ENCODE results near the gene CCDC40. TPM values are rescaled to one million over a fixed set of nuclear protein-coding genes. Genes with fewer than 3 reads are reported as not detected.
"Not testable (repeated sequence)": the region's sequence is repeated elsewhere in the genome, so short reads cannot be mapped to it uniquely, and the experiment has no call there.

Gene CCDC40
- total RNA-seq, 1 donor from 2014 or later = 3.3 TPM

DNA sequence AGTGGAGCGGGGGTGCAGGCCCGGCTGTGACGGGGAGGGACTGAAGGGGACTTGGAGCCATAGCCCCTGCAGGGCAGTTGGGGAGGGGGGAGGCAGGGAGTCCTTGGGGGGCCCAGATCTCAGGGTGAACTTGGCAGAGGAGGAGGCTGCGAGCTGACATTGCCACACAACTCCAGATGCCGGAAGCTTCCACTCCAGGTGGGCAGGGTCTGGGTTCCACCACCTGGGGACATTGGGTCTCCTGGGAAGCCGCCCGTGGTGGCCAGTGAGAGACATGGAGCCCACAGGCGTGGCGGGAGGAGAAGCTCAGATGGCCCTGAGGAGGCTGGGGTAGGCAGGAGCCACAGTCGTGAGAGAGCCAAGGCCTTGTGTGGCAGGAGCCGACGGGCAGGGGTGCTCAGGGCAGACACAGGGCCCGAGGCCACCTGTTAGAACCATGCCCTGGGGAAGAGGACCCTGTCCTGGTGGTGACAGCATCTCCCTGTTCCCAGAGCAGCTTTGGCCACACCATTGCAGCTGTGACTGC, 46.8 kb downstream of the CCDC40 start:
- DNase-seq = no peak

DNA sequence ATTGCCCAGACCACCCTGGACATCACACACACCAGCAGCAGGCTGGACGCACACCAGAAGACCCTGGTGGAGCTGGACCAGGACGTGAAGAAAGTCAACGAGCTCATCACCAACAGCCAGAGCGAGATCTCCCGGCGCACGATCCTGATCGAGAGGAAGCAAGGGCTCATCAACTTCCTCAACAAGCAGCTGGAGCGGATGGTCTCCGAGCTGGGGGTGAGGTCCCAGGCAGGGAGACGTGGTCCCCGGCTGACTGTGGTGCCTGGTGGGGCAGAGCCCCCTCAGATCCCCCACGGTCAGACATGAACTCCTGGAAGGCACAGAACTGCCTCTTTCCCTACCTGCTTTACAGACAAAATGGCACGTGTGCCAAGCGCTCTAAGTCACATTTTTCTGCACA, 48.3 kb downstream of the CCDC40 start:
- no peak for DNase-seq

DNA sequence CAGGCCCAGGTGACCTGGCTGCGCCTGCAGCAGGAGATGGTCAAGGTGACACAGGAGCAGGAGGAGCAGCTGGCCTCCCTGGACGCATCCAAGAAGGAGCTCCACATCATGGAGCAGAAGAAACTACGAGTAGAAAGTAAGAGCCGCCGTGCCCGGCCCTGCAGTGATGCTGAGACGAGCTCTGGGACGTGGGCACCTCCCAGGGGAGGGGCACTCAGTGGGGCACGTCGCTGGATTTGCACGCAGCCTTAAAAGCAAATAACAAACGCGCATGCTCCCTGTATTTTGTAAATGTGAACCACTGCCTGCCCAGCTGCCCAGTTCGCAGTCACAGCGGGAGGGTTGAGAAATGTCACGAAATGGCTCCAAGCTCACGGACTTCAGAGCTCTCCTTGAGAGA, 49.6 kb downstream of the CCDC40 start:
- DNase-seq = no peak

DNA sequence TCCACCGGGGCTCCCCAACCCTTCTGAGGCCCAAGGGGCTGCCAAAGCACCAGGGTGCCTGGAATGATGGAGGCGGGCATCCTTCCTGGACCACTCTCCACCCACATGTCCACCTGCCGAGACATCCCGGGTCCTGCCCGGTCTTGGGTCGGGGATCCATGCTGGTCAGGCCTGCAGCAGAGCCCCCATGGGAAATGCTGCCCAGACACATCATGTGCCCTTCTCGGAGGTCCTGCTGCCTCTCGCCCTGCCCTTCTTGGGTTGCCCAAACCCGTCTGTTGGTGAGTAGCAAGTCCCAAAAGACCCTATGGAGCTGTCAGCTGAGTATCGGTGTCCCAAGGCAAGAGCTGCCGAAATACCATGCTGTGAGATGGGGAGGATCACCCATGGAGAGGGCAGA, 50.2 kb downstream of the CCDC40 start:
- DNase-seq = no peak

DNA sequence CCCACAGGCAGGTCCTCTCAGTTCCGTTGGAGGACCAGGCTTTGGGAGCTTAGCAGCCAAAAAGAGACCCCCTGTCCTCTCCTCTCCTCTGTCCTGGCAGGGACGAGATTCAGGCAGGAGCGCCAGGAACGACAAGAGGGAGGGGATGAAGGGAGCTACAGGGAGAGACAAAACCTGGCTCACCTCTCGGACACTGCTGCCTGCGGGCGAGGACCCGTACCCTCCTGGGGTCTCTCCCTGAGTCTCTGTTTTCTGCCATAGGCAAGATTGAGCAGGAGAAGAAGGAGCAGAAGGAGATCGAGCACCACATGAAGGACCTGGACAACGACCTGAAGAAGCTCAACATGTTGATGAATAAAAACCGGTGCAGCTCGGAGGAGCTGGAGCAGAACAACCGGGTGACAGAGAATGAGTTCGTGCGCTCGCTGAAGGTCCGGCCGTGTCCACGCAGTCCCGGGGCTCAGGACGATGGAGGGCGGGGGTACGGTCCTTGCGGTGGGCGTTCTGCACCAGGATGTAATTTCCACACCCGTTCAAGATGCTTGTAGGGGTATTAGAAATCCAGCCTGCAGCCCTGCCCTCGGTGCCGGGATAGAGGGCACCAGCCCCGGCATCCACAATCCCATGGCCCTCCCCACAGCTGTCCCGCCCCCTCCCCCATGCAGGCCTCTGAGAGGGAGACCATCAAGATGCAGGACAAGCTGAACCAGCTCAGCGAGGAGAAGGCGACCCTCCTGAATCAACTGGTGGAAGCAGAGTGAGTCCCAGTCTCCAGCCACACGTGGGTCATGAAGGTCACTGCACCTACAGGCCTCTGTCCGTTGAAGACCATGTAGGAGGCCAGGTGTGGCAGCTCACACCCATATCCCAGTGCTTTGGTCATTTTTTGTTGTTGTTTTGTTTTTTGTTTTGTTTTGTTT, 51.2 kb downstream of the CCDC40 start:
- DNase-seq = no peak

DNA sequence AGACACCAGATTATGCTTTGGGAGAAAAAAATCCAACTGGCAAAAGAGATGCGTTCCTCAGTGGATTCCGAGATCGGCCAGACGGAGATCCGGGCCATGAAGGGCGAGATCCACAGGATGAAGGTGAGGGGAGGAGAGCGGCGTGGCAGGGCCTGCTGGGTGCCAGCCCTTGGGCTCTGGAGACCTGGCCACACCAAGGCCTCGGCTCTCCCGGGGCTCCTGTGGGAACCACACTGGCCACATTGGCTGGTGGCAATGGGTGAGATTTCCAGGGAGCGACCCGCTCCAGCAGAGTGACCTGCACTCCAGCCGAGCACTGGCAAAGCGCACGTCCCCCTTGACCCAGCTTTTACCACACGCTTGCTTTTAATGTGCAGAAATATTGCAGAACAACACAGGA, 53.3 kb downstream of the CCDC40 start:
- DNase-seq = no peak

DNA sequence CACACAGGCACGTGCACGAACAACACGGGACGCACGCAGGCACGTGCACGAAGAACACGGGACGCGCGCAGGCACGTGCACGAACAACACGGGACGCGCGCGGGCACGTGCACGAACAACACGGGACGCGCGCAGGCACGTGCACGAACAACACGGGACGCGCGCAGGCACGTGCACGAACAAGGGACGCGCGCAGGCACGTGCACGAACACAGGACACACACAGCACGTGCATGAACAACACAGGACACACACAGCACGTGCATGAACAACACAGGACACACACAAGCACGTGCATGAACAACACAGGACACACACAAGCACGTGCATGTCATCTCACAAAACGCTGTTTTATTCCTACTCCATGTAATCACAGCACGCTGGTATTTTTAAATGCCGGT, 53.7 kb downstream of the CCDC40 start:
- not testable (repeated sequence) for DNase-seq

DNA sequence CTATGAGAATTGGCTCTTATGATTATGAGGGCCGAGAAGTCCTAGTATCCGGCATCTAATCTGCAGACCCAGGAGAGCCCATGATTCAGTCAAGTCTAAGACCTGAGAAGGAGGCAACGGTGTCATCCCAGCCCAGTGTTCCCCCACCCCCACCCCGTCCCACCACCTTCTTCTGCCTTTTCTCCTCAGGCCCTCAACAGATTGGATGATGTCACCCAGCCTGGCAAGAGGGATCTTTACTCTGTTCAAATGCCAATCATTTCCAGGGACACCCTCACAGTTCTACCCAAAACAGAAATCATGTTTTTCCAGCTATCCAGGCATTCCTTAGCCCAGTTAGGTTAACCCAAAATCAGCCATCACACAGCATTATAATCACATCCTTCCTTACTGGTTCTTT, 54.9 kb downstream of the CCDC40 start:
- DNase-seq = no peak

DNA sequence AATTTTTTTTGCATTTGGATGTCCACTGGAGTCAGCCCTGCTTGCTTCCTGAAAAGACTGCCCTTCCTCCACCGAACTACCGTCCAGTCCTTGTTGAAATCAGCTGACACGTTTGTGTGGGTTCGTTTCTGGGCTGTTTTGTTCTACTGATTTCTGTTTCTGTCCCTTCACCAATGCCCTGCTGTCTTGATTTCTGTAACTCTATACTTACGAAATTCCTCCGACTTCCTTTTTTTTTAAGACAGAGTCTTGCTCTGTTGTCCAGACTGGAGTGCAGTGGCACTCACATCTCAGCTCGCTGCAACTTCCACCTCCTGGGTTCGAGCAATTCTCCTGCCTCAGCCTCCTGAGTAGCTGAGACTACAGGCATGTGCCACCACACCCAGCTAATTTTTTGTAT, 56.5 kb downstream of the CCDC40 start:
- DNase-seq = no peak

DNA sequence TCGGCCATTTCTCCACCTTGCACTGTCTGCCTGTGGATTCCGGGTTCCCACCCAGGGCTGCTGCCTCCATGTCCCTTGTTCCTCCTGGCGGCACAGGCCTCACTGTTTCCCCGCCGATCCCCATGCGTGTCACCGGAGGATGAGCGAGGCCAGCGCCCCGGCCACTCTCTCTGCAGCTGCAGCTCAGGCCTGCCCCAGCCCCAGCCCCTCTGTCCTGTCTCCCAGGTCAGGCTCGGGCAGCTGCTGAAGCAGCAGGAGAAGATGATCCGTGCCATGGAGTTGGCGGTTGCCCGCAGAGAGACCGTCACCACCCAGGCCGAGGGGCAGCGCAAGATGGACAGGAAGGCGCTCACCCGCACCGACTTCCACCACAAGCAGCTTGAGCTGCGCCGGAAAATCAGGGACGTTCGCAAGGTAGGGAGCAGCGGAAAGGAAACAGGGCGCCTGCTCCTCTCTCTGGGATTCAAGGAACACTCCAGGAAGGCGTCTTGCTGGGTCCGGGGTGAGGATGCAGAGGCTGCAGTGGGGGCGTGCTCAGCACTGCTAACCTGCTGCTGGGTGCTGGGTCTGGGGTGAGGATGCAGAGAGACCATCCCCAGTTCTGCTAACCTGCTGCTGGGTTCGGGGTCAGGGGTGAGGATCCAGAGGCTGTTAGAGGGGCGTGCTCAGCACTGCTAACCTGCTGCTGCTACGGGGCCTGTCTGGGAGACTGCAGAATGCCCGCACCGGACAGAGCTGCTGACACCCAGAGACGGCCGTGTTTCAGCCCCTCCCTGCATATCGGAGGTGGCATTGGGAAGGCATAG, 58.8 kb downstream of the CCDC40 start:
- no peak for DNase-seq

DNA sequence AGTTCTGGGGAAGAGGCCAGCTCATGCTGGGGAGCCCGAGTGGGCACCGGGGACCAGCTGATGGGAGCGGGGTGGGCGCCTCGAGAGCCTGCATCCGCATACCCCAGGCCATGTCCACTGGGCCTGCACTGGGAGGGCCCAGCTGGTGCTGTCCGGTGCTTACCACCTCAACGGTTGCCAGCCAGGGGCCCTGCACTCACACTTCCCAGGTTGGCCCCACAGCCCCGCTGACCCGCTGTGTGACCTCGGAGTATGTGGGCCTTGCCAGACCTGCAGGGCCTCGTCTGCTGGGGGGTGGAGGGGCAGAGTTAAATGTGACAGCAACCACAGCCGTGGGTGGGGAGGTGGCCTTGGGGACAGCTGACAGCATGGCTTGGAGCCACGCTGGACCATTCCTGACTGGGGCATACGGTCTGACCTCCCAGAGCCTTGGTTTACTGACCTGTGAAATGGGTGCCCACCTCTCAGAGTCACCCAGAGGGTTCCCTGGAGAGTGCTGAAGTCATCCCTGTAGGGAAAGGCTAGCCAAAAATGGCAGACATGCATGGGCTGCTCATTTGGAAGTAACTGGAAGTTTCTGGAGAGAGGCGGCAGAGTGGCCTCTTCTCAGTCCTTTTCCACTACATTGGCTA, 59.5 kb downstream of the CCDC40 start:
- DNase-seq = no peak

DNA sequence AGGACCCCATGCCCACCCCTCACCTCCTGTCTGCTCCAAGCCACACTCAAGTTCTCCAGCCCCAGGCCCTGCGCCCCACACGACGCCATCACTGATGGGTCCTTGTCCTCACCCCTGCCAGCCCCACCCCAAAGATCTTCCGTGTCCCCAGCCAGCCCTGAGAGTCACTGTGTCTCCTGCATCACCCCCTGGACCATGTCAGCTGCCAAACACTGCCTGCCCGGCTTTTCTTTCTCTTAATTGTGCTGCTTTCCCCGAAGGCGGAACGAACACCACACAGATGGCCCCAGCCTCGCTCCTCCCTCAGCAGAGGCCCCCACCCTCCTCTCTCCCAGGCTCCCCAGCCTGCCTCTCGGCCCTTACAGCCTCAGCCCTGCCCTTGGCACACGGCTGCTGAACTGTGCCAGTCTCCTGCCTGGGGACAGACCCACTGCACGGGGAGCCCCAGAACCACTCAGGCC, 60.1 kb downstream of the CCDC40 start:
- no peak for DNase-seq

DNA sequence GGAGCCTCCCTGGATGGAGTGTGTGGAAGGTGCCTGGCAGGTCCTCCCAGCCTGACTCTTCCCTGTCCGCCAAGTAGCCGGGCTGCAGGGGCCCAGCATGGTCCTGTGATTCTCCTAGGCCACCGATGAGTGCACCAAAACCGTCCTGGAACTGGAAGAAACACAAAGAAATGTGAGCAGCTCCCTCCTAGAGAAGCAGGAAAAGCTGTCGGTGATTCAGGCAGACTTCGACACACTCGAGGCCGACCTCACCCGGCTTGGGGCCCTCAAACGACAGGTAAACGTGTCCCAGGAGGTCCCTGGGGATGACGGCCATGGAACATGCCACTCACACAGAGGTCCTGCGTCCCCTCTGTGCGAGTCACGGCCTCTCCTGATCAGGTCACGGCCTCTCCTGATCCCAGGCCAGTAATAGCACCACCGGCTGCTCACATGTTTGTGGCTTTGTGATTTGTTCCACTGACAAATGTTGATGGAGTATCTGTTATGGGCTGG, 60.7 kb downstream of the CCDC40 start:
- no peak for DNase-seq

DNA sequence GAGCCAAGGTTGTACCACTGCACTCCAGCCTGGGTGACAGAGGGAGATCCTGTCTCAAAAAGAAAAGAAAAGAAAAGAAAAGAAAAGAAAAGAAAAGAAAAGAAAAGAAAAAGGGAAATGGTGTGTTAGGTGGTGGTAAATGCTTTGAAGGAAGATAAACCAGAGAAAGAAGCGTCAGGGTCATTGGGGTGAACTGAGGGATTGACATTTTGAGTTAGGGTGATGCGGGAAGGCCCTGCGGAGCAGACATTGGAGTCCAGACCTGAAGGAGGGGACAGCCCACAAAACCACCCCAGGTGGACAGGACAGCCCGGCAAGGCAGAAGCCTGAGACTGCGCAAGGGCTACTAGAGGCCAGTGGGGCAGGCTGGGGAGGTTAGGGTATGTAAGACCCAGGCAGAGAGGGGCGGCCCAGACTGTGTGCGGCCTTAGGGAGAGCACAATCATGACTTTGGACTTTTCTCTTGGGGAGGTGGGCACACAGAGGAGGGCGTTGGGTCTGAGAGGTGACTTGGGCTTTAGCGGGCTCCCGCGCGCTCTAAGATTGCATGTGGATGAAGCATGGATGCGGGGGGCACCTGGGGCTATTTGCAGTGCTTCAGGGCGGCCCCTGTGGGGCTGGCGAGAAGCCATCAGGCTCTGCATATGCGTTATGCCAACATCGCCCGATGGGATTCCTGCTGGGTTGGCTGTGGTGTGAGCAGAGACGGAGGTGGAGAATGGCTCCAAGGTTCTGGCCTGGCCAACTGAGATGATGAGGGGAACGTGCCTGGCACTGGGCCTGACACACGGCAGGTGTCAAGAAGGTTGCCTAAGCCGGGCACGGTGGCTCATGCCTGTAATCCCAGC, 61.6 kb downstream of the CCDC40 start:
- no peak for DNase-seq

DNA sequence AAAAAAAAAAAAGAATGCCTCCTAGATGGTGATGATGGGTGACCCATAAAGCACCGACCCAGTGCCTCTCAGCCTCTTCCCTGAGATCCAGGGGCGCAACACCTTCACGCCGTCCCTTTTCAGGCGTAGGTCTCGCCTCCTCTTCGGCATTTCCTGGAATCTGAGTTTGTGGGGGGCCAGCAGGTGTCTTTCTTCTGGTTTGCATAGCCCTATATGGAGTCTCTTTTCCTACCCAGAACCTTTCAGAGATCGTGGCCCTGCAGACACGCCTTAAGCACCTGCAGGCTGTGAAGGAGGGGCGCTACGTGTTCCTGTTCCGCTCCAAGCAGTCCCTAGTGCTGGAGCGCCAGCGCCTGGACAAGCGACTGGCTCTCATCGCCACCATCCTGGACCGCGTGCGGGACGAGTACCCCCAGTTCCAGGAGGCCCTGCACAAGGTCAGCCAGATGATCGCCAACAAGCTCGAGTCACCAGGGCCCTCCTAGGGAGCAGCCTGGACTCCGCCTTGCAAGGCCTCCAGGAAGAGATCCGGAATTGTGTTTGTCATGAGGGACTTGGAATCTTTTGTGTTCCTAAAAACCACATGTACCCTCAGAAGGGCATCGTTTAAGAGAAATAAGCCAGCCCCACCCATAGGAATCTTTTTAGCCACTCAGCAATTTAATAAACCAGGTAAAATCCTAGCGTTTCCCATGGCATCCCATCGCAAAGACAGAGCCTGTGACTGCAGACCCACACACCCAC, 63.0 kb downstream of the CCDC40 start:
- no peak for DNase-seq

DNA sequence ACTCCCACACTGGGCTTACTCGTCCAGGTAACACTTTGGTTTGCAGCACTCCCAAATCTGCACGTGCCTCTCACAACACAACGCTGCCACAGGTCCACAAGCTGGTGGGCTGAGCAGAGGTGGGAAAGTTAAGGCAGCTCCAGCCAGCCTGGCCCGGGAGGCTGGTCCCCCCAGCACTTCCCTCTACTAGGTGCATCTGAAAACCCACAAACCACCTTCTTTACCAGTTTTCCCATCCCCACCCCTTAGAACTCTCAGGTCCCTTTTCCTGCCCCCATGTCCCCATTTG, 63.5 kb downstream of the CCDC40 start:
- DNase-seq = no peak

DNA sequence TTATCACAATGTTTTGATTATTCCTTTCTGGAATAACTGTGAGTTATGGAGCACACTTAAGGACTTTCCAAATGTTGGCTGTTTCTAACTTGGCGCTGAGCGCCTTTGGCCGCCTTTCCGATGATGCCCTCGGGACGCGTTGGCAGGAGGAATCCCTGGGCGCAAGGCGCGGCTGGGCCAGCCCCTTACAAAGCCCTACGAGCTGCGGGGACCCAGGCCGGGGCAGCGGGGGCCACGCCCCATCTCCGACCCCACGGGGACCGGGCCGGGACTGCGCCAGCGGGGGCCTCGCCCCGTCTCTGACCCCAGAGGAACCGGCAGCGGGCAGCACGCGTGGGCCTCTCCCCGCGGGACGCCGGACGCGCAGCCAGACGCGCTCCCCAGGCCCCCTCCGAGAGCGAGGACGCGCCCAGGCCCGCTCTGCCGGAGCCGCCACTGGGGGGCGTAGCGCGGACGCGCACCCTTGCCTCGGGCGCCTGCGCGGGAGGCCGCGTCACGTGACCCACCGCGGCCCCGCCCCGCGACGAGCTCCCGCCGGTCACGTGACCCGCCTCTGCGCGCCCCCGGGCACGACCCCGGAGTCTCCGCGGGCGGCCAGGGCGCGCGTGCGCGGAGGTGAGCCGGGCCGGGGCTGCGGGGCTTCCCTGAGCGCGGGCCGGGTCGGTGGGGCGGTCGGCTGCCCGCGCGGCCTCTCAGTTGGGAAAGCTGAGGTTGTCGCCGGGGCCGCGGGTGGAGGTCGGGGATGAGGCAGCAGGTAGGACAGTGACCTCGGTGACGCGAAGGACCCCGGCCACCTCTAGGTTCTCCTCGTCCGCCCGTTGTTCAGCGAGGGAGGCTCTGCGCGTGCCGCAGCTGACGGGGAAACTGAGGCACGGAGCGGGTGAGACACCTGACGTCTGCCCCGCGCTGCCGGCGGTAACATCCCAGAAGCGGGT, 64.8 kb downstream of the CCDC40 start, which contains the start of gene GAA:
GAA (plus strand) TSS at position 571 of the 935 bp plus-strand sequence. CDS start 3,006 bp downstream, outside the sequence.
- DNase-seq = peak; percentile 78

DNA sequence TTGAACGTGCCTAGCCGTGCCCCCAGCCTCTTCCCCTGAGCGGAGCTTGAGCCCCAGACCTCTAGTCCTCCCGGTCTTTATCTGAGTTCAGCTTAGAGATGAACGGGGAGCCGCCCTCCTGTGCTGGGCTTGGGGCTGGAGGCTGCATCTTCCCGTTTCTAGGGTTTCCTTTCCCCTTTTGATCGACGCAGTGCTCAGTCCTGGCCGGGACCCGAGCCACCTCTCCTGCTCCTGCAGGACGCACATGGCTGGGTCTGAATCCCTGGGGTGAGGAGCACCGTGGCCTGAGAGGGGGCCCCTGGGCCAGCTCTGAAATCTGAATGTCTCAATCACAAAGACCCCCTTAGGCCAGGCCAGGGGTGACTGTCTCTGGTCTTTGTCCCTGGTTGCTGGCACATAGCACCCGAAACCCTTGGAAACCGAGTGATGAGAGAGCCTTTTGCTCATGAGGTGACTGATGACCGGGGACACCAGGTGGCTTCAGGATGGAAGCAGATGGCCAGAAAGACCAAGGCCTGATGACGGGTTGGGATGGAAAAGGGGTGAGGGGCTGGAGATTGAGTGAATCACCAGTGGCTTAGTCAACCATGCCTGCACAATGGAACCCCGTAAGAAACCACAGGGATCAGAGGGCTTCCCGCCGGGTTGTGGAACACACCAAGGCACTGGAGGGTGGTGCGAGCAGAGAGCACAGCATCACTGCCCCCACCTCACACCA, 65.7 kb downstream of the CCDC40 start:
- no peak for DNase-seq
